NOMO-1 (cell line): Measurements from ENCODE around the gene KIF16B.
"Not testable (repeated sequence)": the region's sequence is repeated elsewhere in the genome, so short reads cannot be mapped to it uniquely, and the experiment has no call there.

ENCODE experiments used
- DNase-seq, 2 experiments: peaks; one replicate each; lab custom pipeline; 2025; ENCODE audit not compliant: unreplicated experiment in 2 of 2; lab: John Stamatoyannopoulos, UW

The KIF16B gene

DNA sequence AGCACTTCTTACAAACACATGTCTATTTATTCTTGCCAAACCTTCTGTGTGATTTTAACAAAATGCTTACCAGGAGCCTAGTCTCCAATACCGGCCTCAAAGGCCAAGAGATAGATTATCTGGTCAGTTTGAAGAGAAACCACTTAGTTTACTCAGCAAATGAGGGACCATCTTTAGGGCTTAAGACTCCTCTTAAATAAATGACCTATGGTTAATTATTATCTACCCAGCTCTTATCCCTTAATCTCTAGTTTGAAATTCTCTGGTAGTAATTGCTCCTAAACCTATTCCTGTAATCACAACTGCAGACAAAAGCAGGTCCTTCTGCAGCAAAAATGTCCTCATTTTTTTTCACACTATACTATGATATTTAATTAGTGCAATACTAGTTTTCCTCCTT is 301.8 kb downstream of the KIF16B start:
- DNase-seq: no peak

- no peak for DNase-seq
These were observed 302.3 kb downstream of the KIF16B start for GRCh38 chr20:16270989-16271388.

- no peak for DNase-seq
These were observed 302.8 kb downstream of the KIF16B start for GRCh38 chr20:16270314-16270931.

DNA sequence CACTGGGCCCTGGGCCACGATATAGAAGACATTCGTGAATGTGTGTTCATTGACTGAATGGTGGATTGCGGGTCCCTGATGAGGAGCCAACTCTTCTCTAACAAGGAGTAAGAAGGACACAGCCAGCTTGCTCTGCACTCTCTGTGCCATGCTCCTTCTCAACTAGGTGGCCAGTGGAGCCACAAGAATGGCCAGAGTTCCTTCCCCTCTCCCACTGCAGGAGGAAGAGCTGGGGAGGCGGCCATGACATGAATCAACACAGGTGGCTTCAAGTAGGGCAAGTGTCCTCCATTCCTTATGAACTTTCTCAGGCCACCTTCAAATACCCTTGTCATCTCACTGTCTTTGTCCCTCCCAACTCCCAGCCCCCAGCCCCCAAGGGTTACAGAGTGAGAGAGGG is 305.7 kb downstream of the KIF16B start:
- DNase-seq: no peak

DNA sequence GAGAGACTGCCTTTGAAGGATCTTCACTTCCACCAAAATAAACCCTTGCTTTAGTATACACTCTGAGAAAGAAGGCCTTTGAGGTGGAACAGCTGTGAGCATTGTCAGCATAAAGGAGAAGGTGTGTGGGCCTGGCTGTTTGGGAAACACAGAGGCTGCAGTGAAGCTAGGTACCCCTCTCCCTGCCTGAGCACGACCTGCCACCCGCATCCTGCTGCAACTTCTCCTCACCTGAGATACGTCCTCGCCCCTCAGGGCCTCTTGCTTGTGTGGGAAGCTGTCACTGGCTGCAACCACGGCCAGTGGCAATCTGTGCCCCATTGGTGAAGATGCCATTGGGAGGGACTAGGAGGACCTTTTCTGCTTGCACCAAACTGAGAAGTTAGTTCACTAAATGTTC is 307.9 kb downstream of the KIF16B start:
- no peak for DNase-seq

DNA sequence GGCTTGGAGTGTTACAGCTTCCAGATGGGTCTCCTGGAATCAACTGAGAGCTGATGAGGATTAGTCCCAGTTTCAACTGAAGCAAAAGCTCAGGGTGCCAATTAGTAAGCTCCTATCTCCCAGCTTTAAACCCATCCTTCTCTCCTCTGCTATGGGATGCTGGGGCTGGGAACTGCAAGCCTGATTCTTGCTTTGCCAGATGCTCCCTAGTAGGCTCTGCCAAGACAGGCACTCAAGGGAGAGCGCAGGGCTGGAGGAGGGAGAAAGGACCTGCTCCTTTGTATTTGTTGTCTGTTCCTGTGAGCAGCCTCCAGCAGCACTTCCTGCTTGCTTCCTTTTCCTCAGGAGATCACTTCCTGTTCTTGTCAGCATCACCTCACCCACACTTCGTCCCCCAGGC is 309.7 kb downstream of the KIF16B start:
- no peak for DNase-seq

DNA sequence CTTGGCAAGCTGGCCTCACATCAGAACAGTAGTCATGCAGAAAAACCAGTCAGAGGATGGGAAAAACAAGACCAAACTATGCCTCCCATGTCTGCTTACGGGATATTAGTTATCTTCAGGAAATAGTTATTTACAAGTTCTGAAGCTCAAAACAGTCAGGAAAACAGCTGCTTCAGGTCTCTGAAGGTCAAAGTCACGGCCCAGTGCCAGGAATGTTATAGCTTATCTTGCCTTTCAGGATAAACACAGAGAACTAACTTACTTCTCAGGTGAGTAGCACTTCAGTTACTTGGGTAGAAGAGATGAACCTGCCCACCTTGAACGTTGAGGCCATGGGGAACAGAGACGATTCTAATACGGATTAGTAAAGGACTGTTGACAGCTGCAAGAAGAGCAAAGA is 310.7 kb downstream of the KIF16B start:
- no peak for DNase-seq

DNA sequence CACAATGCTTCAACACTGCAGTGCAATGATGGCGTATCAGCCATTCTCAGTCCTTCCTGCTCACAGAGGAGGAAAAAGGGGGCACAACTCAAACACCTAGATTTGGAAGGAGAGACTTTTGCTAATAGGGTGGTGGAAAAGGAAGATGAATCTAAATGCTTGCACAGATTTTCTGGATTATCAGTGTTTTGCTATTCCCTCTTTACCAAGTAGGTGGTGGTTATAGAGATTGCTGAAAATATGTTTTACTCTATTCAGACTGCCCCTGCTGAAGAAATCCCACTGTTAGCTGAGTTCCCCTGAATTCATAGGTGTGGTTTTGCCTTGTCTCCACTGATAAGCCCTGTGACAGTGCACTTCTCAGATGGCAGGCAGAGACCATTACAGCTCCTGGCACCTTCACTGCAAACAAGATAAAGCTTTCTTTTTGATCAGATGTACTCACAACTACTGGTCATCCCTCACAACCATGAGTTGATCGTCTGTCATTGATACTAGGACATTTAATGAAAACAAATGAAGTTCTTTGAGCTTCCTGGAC is 311.4 kb downstream of the KIF16B start:
- no peak for DNase-seq

- DNase-seq: no peak
These were observed 312.3 kb downstream of the KIF16B start for GRCh38 chr20:16260911-16261310.

GRCh38 chr20:16260133-16260532 is 313.1 kb downstream of the KIF16B start:
- DNase-seq: not testable (repeated sequence)

DNA sequence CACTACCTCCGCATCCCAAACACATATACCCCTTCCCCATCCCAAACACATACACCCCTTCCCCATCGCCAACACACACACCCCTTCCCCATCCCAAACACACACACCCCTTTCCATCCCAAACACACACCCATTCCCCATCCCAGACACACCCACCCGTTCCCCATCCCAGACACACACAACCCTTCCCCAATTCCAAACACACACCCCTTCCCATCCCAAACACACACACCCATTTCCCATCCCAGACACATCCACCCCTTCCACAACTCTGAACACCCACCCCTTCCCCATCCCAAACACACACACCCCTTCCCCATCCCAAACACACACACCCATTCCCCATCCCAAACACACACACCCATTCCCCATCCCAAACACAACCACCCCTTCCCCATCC is 314.5 kb downstream of the KIF16B start:
- DNase-seq: no peak

DNA sequence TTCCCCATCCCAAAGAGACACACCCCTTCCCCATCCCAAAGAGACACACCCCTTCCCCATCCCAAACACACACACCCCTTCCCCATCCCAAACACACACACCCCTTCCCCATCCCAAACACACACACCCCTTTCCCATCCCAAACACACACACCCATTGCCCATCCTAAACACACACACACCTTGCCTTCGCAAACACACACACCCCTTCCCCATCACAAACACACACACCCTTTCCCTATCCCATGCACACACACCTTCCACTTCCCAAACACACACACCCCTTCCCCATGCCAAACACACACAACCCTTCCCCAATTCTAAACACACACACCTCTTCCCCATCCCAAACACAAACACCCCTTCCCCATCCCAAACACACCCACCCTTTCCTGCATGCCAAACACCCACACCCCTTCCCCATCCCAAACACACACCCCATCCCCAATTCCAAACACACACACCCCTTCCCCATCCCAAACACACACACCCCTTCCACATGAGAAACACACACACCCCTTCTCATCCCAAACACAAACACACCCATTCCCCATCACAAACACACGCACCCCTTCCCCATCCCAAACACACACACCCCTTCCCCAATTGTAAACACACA is 315.3 kb downstream of the KIF16B start:
- no peak for DNase-seq

- DNase-seq: no peak
These were observed 316.2 kb downstream of the KIF16B start for GRCh38 chr20:16257021-16257420.

DNA sequence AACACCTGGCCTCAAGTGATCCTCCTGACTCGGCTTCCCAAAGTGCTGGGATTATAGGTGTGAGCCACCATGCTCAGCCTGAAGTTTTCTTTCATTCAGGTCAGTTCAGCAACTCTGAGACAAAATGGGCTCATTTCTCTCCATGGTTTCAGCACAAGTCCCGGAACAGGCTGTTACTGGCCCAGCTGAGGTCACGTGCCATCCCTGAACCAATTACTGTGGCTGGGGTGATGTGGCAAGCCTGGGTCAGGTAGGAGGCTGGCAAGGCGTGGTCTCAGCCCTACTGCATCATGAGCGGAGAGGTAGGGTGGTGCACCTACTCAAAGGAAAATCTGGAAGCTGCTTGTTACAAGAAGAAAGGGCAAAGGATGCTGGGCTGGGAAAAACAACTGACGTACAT is 326.4 kb downstream of the KIF16B start:
- DNase-seq: no peak

DNA sequence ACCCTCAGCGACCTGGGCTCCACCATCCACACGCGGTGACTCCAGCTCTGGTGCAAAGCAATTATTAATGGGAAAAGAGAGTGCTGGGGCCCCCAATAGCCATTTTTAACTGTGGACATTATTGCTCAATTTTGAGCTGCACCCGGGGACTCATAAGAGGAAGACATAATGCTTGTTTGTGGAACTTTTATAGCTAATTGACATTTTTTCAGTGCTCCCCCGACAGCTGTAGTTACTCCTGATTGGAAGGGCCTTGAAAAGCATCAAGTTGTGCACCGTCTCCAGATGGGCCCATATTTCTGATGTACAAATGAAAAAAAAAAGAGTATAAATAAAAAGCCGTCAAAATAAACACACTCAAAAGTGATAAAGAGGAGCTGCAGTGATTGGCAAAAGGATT is 327.0 kb downstream of the KIF16B start:
- no peak for DNase-seq

GRCh38 chr20:16245879-16246278 is 327.4 kb downstream of the KIF16B start:
- no peak for DNase-seq

DNA sequence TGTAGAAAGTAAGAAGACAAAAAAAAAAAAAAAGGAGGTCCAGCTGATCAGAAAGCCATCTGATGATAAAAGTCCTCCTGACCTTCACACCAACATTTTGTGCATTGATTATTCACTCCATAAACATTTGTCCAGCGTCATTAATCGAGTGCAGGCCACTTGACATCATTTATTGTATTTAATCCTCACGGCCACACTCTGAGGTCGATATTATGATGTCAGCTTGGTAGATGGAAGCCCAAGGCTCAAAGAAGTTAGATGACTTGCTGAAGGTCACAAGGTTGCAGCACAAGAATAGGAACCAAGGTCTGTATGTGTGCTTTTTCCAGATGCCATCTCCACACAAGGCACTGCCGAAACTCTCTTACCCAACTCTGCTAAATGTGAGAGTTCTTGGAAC is 328.4 kb downstream of the KIF16B start:
- no peak for DNase-seq

DNA sequence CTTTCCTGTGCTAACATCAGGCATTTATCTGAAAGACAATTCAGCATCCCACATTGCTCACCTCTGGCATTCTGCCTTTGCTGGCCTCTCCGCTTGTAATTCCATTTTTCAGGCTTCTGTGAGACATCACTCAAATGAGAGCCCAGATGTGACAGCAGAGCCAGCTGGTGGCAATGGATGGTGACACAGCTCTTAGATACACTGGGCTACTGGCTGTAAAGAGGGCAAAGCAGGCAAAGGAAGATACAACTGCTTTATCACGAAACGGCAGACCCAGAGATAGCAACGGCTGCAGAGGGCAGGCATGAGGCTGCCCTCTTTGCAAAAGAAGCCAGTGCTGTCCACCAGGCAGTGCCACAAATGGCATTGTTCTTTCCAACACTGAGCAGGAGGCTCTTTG is 329.8 kb downstream of the KIF16B start:
- no peak for DNase-seq

DNA sequence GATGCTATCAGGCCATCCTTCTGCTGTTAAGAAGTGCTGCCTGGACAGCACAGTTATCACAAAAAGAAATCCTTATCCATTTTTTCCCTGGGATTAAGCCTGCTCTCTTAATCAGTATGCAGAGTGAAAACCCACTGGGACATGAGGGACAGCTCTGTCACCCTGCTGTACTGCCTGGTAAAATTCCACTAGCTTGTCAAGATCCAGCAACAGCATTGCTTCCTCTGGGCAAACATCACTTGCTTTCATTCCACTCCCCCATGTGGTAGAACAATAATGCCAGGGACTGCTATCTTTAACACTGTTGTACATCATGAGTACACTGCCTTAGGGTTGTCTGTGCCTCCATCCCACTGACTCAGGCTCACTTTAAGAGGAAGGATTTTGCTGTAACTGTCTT is 331.3 kb downstream of the KIF16B start:
- DNase-seq: no peak

- DNase-seq: no peak
These were observed 332.9 kb downstream of the KIF16B start for GRCh38 chr20:16240355-16240754.

- no peak for DNase-seq
These were observed 336.5 kb downstream of the KIF16B start for GRCh38 chr20:16236589-16237241.

- no peak for DNase-seq
These were observed 342.8 kb downstream of the KIF16B start for GRCh38 chr20:16230402-16230801.
